Stimulated activated naive CD8-positive, alpha-beta T cell treated with anti-CD3 and anti-CD28 coated beads, Interleukin-15, Interleukin-2, amounts not matched to agents 100 U/mL and 50 U/mL, for 24 hours (primary cell): ENCODE data around the gene DNM3.
"Not testable (repeated sequence)": the region's sequence is repeated elsewhere in the genome, so short reads cannot be mapped to it uniquely, and the experiment has no call there.

Experiments used
- ATAC-seq: fragments of 150-1000 bp; cut with Tn5 transposase; one replicate; pipeline ENCODE4 v1.10.0; 2021
- DNase-seq: peaks from one replicate; pipeline ENCODE4 v3.0.0; 2021

Gene DNM3

GRCh38 chr1:172363852-172364251 is 522.6 kb downstream of the DNM3 start:
- DNase-seq (no peak), ATAC-seq (no peak)

GRCh38 chr1:172371646-172372045 is 530.3 kb downstream of the DNM3 start:
- ATAC-seq = not testable (repeated sequence)

GRCh38 chr1:172373864-172374263 is 532.6 kb downstream of the DNM3 start:
- ATAC-seq = no peak
- DNase-seq = no peak

More at GRCh38 chr1:172371646-172372045, 530.3 kb downstream of the DNM3 start:
- DNase-seq = not testable (repeated sequence)

- ATAC-seq = peak; percentile 59
- DNase-seq = no peak
Measured at GRCh38 chr1:172375211-172375631, 533.9 kb downstream of the DNM3 start.

- no peak for DNase-seq
- no peak for ATAC-seq
Measured at GRCh38 chr1:172376431-172376830, 535.1 kb downstream of the DNM3 start.

GRCh38 chr1:172377565-172377964 is 536.3 kb downstream of the DNM3 start:
- DNase-seq (no peak), ATAC-seq (no peak)

GRCh38 chr1:172378109-172378760 is 536.9 kb downstream of the DNM3 start:
- DNase-seq = no peak
- no peak for ATAC-seq

- ATAC-seq (peak; percentile 96), DNase-seq (no peak)
Measured at GRCh38 chr1:172380441-172381244, 539.3 kb downstream of the DNM3 start.

- DNase-seq = no peak
- ATAC-seq = no peak
Measured at GRCh38 chr1:172381946-172382345, 540.6 kb downstream of the DNM3 start.

GRCh38 chr1:172382406-172382805 is 541.1 kb downstream of the DNM3 start:
- DNase-seq (no peak), ATAC-seq (no peak)

GRCh38 chr1:172382990-172383389 is 541.7 kb downstream of the DNM3 start:
- ATAC-seq = no peak
- DNase-seq = no peak

- no peak for ATAC-seq
- DNase-seq = no peak
Measured at GRCh38 chr1:172383536-172383935, 542.2 kb downstream of the DNM3 start.

GRCh38 chr1:172384656-172385055 is 543.4 kb downstream of the DNM3 start:
- no peak for DNase-seq
- no peak for ATAC-seq

GRCh38 chr1:172386046-172386445 is 544.7 kb downstream of the DNM3 start:
- DNase-seq = no peak
- no peak for ATAC-seq

- ATAC-seq = no peak
- no peak for DNase-seq
Measured at GRCh38 chr1:172388490-172388889, 547.2 kb downstream of the DNM3 start.

GRCh38 chr1:172390301-172390682 is 549.0 kb downstream of the DNM3 start:
- ATAC-seq (no peak), DNase-seq (no peak)

- ATAC-seq (no peak), DNase-seq (peak; percentile 26)
Measured at GRCh38 chr1:172390683-172391551, 549.6 kb downstream of the DNM3 start.

- no peak for DNase-seq
- ATAC-seq = no peak
Measured at GRCh38 chr1:172391976-172392375, 550.7 kb downstream of the DNM3 start.

GRCh38 chr1:172393354-172393753 is 552.1 kb downstream of the DNM3 start:
- no peak for DNase-seq
- ATAC-seq = peak; percentile 38

GRCh38 chr1:172394141-172394751 is 552.9 kb downstream of the DNM3 start:
- DNase-seq (peak; percentile 58), ATAC-seq (peak; percentile 92)

GRCh38 chr1:172394811-172395210 is 553.5 kb downstream of the DNM3 start:
- DNase-seq (no peak), ATAC-seq (no peak)

GRCh38 chr1:172395576-172395975 is 554.3 kb downstream of the DNM3 start:
- DNase-seq (no peak), ATAC-seq (no peak)
